Breast epithelium (tissue), 4 donors: ENCODE measurements around the gene CACNA2D3. TPM values are rescaled to one million over a fixed set of nuclear protein-coding genes. Genes with fewer than 3 reads are reported as not detected.

Experiments used
- DNase-seq, 2 donors: peaks; one replicate each; pipeline ENCODE4 v3.0.0-alpha.2; 2019; ENCODE audit warnings: low spot score in 2 of 2
- H3K27ac ChIP-seq, 2 donors: fragments of 200-600 bp; sonication (generic) in 1 of 2; one replicate each; pipeline ENCODE4 v1.5.1; 2016 to 2019; ENCODE audit warnings: mild to moderate bottlenecking in 1 of 2
- H3K27me3 ChIP-seq, 2 donors: fragments of 200-600 bp; sonication (generic) in 1 of 2; one replicate each; pipeline versions ENCODE4 v1.5.1 to v1.6.0; 2017 to 2019; ENCODE audit warnings: control low read depth in 1 of 2, mild to moderate bottlenecking in 1 of 2
- H3K36me3 ChIP-seq: fragments of 200-600 bp; one replicate; pipeline ENCODE4 v1.5.1; 2019
- H3K4me1 ChIP-seq, 2 donors: fragments of 200-600 bp; sonication (generic); one replicate each; pipeline ENCODE4 v1.5.1; 2016 to 2019; ENCODE audit warnings: control low read depth in 1 of 2
- H3K4me3 ChIP-seq, 3 donors: fragments of 200-600 bp; sonication (generic); 1 replicate in 2 of 3; 2 replicates in 1 of 3; pipeline ENCODE4 v1.5.1; 2016 to 2019; ENCODE audit warnings: mild to moderate bottlenecking in 3 of 3, moderate library complexity in 2 of 3
- H3K9me3 ChIP-seq, 2 donors: fragments of 200-600 bp; sonication (generic) in 1 of 2; one replicate each; pipeline ENCODE4 v1.5.1; 2016 to 2019; ENCODE audit warnings: control low read depth in 1 of 2
- CTCF ChIP-seq, 3 donors: fragments of 450-650 bp; IDR thresholded peaks; one replicate each; pipeline ENCODE4 v1.5.1; 2016 to 2017; ENCODE audit warnings: antibody characterized with exemption in 3 of 3, mild to moderate bottlenecking in 3 of 3, moderate library complexity in 3 of 3
- POLR2A ChIP-seq: fragments of 450-650 bp; IDR thresholded peaks from one replicate; pipeline ENCODE4 v1.6.1; 2016; ENCODE audit warnings: antibody characterized with exemption, mild to moderate bottlenecking, moderate library complexity
- POLR2AphosphoS5 ChIP-seq, 3 donors: sonication (generic); formaldehyde crosslinking; IDR thresholded peaks; one replicate each; pipeline ENCODE4 v1.6.1; 2017; ENCODE audit warnings: antibody characterized with exemption in 3 of 3
- intact Hi-C: fragments of 100-400 bp; cut with DNase I; formaldehyde crosslinking; loops from one replicate; pipeline ENCODE4 v1.15.1; 2023; ENCODE audit warnings: low total_unique reads
- total RNA-seq, 3 donors: library from RNA; depleted of rRNA; stranded (reverse); fragments of >200 nt; gene quantifications; one replicate each; pipeline ENCODE4 v1.1.0, GENCODE V29; 2016

CACNA2D3 gene
- total RNA-seq, 3 donors from 2014 or later = 0.59 to 3.4 (median 2.3) TPM

GRCh38 chr3:54863366-54863765, 741.0 kb downstream of the CACNA2D3 start:
- H3K4me3 ChIP-seq = no peak overlapping the region
- no peak overlapping the region for H3K27ac ChIP-seq
- H3K4me1 ChIP-seq = no peaks in the 10 kb centered on the region
- TF ChIP-seq CTCF (IDR thresholded peaks at IDR 0.05) = no peak
- TF ChIP-seq POLR2AphosphoS5 (IDR thresholded peaks at IDR 0.05) = no peak
- TF ChIP-seq POLR2A = no peak
- H3K27me3 ChIP-seq = no peaks in the 10 kb centered on the region
- intact Hi-C loops = no loop called here
- no peaks in the 10 kb centered on the region for H3K9me3 ChIP-seq
- no peak for DNase-seq
- no peaks in the 10 kb centered on the region for H3K36me3 ChIP-seq

GRCh38 chr3:54863786-54864185, 741.4 kb downstream of the CACNA2D3 start:
- Histone ChIP-seq H3K27me3 (no peaks in the 10 kb centered on the region), H3K36me3 (no peaks in the 10 kb centered on the region), H3K27ac (no peak overlapping the region), H3K9me3 (no peaks in the 10 kb centered on the region), H3K4me3 (no peak overlapping the region), H3K4me1 (no peaks in the 10 kb centered on the region)
- intact Hi-C loops = no loop called here
- DNase-seq = no peak
- no peak for TF ChIP-seq POLR2AphosphoS5 (IDR thresholded peaks at IDR 0.05)
- TF ChIP-seq POLR2A = no peak
- no peak for TF ChIP-seq CTCF (IDR thresholded peaks at IDR 0.05)

DNA sequence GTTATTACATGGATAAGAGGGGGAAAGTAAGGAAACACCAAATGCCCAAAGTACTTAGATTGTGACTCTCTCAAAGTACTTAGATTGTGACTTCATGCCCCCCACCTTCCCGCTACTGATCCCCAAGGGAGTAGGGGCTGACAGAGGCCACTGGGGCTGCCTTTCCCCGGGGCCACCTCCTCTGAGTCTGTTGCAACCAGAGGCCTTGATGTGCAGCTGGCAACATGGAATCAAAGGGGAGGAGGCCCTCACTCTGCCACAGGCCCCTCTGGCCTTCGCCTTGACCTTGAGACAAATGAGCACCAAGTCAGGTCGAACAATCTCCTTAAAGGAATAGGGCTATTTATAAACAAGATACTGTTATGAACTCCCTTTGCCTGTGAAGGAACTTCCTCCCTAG, 743.0 kb downstream of the CACNA2D3 start:
- intact Hi-C loops = no loop called here
- no peak for DNase-seq
- no peaks in the 10 kb centered on the region for H3K4me1 ChIP-seq
- no peak overlapping the region for H3K27ac ChIP-seq
- no peaks in the 10 kb centered on the region for H3K27me3 ChIP-seq
- H3K9me3 ChIP-seq = no peaks in the 10 kb centered on the region
- no peaks in the 10 kb centered on the region for H3K36me3 ChIP-seq
- TF ChIP-seq CTCF (IDR thresholded peaks at IDR 0.05) (no peak), POLR2AphosphoS5 (IDR thresholded peaks at IDR 0.05) (no peak), POLR2A (no peak)
- H3K4me3 ChIP-seq = no peak overlapping the region

DNA sequence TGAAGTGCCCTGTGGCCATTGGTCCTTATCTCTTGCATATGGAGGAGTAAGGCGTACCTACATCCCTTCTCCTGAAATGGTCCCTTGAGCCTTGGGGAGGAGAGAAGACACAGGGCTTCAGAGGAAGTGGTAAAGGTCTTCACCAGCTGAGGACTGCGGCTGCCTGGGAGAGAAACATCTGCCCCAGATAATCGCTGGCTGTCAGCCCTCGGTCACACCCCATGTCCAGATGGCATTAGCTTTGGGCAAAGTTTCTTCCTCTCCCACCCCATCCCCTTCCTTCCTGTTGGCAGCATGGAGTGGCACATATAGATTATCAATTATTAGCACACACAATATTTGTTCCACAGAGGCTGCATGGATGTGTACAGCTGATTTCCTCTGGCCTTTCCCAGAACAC, 743.9 kb downstream of the CACNA2D3 start:
- no peaks in the 10 kb centered on the region for H3K4me1 ChIP-seq
- no peaks in the 10 kb centered on the region for H3K9me3 ChIP-seq
- no peak overlapping the region for H3K4me3 ChIP-seq
- intact Hi-C loops = no loop called here
- no peak for DNase-seq
- no peak overlapping the region for H3K27ac ChIP-seq
- no peaks in the 10 kb centered on the region for H3K36me3 ChIP-seq
- H3K27me3 ChIP-seq = no peaks in the 10 kb centered on the region
- no peak for TF ChIP-seq POLR2AphosphoS5 (IDR thresholded peaks at IDR 0.05)
- no peak for TF ChIP-seq CTCF (IDR thresholded peaks at IDR 0.05)

GRCh38 chr3:54870423-54870822, 748.1 kb downstream of the CACNA2D3 start:
- TF ChIP-seq CTCF (IDR thresholded peaks at IDR 0.05) (peak in 1 of 3 donors; percentile 27), POLR2A (no peak)
- Histone ChIP-seq H3K9me3 (no peaks in the 10 kb centered on the region), H3K27ac (no peak overlapping the region), H3K4me3 (no peak overlapping the region), H3K36me3 (no peaks in the 10 kb centered on the region), H3K4me1 (no peaks in the 10 kb centered on the region), H3K27me3 (no peaks in the 10 kb centered on the region)
- intact Hi-C loops = no loop called here
- DNase-seq = no peak
